BLaER1 treated with 17β-estradiol and CSF1 and Interleukin-3, amounts not matched to agents 10 nM and 100 nM (cell line): Measurements from ENCODE around the gene PSMA1.

Source experiments
- H3K27ac ChIP-seq, 11 experiments: shearing (Covaris generic); formaldehyde crosslinking; 2 replicates each; pipeline ENCODE4 v1.8.1; 2022
- H3K27me3 ChIP-seq, 11 experiments: shearing (Covaris generic); formaldehyde crosslinking; 2 replicates each; pipeline ENCODE4 v1.8.1; 2022
- H3K36me3 ChIP-seq, 11 experiments: shearing (Covaris generic); formaldehyde crosslinking; 2 replicates each; pipeline ENCODE4 v1.8.1; 2022
- H3K4me1 ChIP-seq, 10 experiments: shearing (Covaris generic); formaldehyde crosslinking; 2 replicates each; pipeline ENCODE4 v1.8.1; 2022
- H3K4me2 ChIP-seq, 11 experiments: shearing (Covaris generic); formaldehyde crosslinking; 2 replicates each; pipeline ENCODE4 v1.8.1; 2022
- H3K4me3 ChIP-seq, 10 experiments: shearing (Covaris generic); formaldehyde crosslinking; 2 replicates each; pipeline ENCODE4 v1.8.1; 2022
- H3K9ac ChIP-seq, 11 experiments: shearing (Covaris generic); formaldehyde crosslinking; 2 replicates each; pipeline ENCODE4 v1.8.1; 2022
- H3K9me3 ChIP-seq, 11 experiments: shearing (Covaris generic); formaldehyde crosslinking; replicated peaks in 1 of 11; 2 replicates each; pipeline ENCODE4 v1.8.1; 2022
- H4K20me1 ChIP-seq, 11 experiments: shearing (Covaris generic); formaldehyde crosslinking; 2 replicates each; pipeline ENCODE4 v1.8.1; 2022
- Cebpa-rat ChIP-seq, 11 experiments: shearing (Covaris generic); IDR thresholded peaks; 2 replicates each; pipeline ENCODE4 v1.8.1; 2022

The PSMA1 gene

DNA sequence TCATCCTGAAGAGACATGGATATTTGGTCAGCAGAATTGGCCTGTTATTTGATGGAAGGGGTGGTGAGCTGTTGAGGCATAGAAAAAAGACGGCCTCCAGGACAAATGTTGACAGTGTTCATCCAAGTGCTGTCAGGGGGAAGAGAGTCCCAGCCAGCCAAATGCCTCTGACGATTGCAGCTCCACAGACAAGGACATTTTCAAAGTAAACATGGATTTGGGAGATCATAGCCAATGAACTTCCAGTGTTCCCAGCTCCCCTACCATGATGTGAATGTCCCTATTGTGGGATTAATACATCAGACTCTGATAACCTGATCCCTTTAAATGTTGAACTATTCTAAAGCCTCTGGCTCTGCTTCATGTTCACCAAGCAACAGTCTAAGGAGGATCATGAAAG is 31.2 kb upstream of the PSMA1 start:
- TF ChIP-seq Cebpa-rat (IDR thresholded peaks at IDR 0.05): no peak
- peak overlapping the region; percentile 7 to 99 (median 92); a peak in 17 of 22 replicates for H3K27ac ChIP-seq
- peak overlapping the region in 3 of 11 experiments; percentile 23 to 54 (median 32); a peak in 3 of 22 replicates for H3K4me2 ChIP-seq
- H3K36me3 ChIP-seq: peaks cover 0 to 7% (median 0%) of the 10 kb centered on the region in 11 experiments; a peak in 1 of 22 replicates
- no peaks in the 10 kb centered on the region for H3K27me3 ChIP-seq
- H3K4me1 ChIP-seq: peaks cover 20 to 68% (median 41%) of the 10 kb centered on the region in 10 experiments
- H3K9me3 ChIP-seq: peaks cover 0 to 10% (median 0%) of the 10 kb centered on the region in 11 experiments; a peak in 4 of 22 replicates
- no peak overlapping the region for H3K4me3 ChIP-seq
- H3K9ac ChIP-seq: no peak overlapping the region
- H4K20me1 ChIP-seq: no peaks in the 10 kb centered on the region

DNA sequence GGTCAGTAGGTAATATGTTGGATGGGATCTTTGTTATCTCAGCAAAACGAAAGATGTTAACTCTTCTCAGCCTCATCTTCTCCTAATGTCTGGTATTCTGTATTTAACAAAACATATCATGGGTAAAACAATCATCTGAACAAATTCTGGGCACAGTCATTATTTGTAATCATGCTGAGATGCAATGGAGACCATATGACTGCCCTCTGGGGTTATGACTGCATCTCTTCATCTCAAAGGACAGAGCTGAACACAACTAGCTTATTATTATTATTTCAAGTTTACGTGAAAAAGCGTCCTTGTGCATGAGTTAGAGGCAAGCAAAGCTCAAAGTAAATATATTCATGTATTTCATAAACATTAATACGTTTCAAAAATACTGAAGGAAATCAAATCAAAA is 29.7 kb upstream of the PSMA1 start:
- no peaks in the 10 kb centered on the region for H3K27me3 ChIP-seq
- no peak overlapping the region for H3K4me3 ChIP-seq
- no peak for TF ChIP-seq Cebpa-rat (IDR thresholded peaks at IDR 0.05)
- peaks cover 0 to 7% (median 0%) of the 10 kb centered on the region in 11 experiments; a peak in 1 of 22 replicates for H3K36me3 ChIP-seq
- H3K4me1 ChIP-seq: peaks cover 6 to 70% (median 37%) of the 10 kb centered on the region in 10 experiments; a peak in 19 of 20 replicates
- H3K9me3 ChIP-seq: peaks cover 0 to 15% (median 0%) of the 10 kb centered on the region in 11 experiments; a peak in 5 of 22 replicates
- H3K9ac ChIP-seq: no peak overlapping the region
- no peaks in the 10 kb centered on the region for H4K20me1 ChIP-seq
- peak overlapping the region in 9 of 11 experiments; percentile 5 to 57 (median 23); a peak in 9 of 22 replicates for H3K27ac ChIP-seq
- no peak overlapping the region for H3K4me2 ChIP-seq

DNA sequence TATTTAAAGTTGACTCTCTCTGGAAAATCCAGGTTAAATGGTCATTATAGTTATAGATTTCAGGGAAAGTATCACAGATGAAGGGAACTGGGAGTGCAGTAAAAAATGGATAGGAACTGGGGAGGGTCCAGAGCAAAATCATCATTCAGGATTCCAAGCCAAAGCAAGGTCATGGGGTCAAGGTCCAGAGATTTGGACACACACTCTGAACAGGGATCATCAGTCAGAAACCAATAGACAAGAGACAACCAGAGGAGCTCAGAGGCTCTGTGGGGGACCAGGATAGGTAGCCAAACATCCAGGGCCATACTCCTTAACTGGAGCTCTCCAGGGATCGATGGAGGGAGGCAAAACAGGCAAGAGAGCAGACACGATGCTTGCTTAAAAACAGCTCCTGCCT is 27.3 kb upstream of the PSMA1 start:
- peaks cover 0 to 70% (median 40%) of the 10 kb centered on the region in 10 experiments; a peak in 17 of 20 replicates for H3K4me1 ChIP-seq
- peaks cover 0 to 25% (median 0%) of the 10 kb centered on the region in 11 experiments; a peak in 8 of 22 replicates for H3K9me3 ChIP-seq
- H3K36me3 ChIP-seq: peaks cover 0 to 7% (median 0%) of the 10 kb centered on the region in 11 experiments; a peak in 2 of 22 replicates
- no peak overlapping the region for H3K4me3 ChIP-seq
- H3K9ac ChIP-seq: no peak overlapping the region
- TF ChIP-seq Cebpa-rat (IDR thresholded peaks at IDR 0.05): no peak
- peak overlapping the region in 10 of 11 experiments; percentile 1 to 96 (median 49); a peak in 12 of 22 replicates for H3K27ac ChIP-seq
- H3K27me3 ChIP-seq: no peaks in the 10 kb centered on the region
- H3K4me2 ChIP-seq: no peak overlapping the region
- no peaks in the 10 kb centered on the region for H4K20me1 ChIP-seq

DNA sequence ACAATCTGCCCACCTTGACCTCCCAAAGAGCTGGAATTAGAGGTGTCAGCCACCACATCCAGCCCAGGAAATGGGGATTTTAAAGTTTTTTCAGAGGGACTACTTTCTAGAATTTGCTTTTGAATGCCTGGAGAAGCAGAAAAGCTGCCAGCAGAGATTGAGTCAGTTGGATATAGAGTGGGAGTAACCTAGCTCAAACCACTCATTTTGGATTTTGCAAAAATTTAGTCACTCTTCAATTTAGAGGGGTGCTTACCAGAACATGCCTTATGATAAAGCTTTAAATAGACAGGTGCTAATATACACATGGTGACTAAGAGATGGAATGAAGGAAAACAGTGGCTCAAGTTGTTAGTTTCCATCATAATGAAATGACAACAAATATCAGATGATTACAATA is 26.5 kb upstream of the PSMA1 start:
- no peaks in the 10 kb centered on the region for H3K27me3 ChIP-seq
- H3K4me1 ChIP-seq: peaks cover 0 to 70% (median 43%) of the 10 kb centered on the region in 10 experiments; a peak in 17 of 20 replicates

DNA sequence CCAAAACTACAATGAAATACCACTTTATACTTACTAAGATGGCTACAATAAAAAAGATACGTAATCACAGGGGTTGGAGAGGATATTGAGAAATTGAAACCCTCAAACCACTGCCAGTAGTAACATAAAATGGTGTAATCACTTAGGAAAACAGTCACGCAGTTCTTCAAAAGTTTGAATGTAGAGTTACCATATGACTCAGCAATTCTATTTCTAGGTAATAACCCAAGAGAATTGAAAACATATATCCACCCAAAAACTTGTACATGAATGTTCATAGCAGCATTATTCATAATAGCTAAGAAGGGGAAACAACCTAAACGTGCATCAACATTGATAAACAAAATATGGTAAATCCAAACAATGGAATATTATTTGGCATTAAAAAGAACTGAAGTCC is 24.4 kb upstream of the PSMA1 start:
- H3K9ac ChIP-seq: peak overlapping the region in 4 of 11 experiments; percentile 59 to 78 (median 73); a peak in 9 of 22 replicates
- peak overlapping the region; percentile 75 to 96 (median 86) for H3K27ac ChIP-seq
- peak overlapping the region in 6 of 11 experiments; percentile 48 to 85 (median 80); a peak in 10 of 22 replicates for H3K4me2 ChIP-seq
- peaks cover 0 to 25% (median 0%) of the 10 kb centered on the region in 11 experiments; a peak in 8 of 22 replicates for H3K9me3 ChIP-seq
- H4K20me1 ChIP-seq: no peaks in the 10 kb centered on the region
- TF ChIP-seq Cebpa-rat (IDR thresholded peaks at IDR 0.05): peak in 2 of 11 experiments; percentile 57 to 78; a peak in 5 of 22 replicates
- H3K4me3 ChIP-seq: no peak overlapping the region
- H3K4me1 ChIP-seq: peaks cover 7 to 82% (median 63%) of the 10 kb centered on the region in 10 experiments
- peaks cover 0 to 4% (median 0%) of the 10 kb centered on the region in 11 experiments; a peak in 2 of 22 replicates for H3K36me3 ChIP-seq
- no peaks in the 10 kb centered on the region for H3K27me3 ChIP-seq

More for the DNA sequence above, 26.5 kb upstream of the PSMA1 start:
- Histone ChIP-seq H3K27ac (peak overlapping the region; percentile 75 to 96 (median 86); a peak in 19 of 22 replicates), H3K9ac (no peak overlapping the region; a peak in 2 of 22 replicates), H3K4me3 (no peak overlapping the region), H3K36me3 (peaks cover 0 to 7% (median 0%) of the 10 kb centered on the region in 11 experiments; a peak in 2 of 22 replicates), H3K4me2 (peak overlapping the region in 5 of 11 experiments; percentile 13 to 85 (median 52); a peak in 5 of 22 replicates), H3K9me3 (peaks cover 0 to 25% (median 0%) of the 10 kb centered on the region in 11 experiments; a peak in 8 of 22 replicates), H4K20me1 (no peaks in the 10 kb centered on the region)
- TF ChIP-seq Cebpa-rat (IDR thresholded peaks at IDR 0.05): no peak

DNA sequence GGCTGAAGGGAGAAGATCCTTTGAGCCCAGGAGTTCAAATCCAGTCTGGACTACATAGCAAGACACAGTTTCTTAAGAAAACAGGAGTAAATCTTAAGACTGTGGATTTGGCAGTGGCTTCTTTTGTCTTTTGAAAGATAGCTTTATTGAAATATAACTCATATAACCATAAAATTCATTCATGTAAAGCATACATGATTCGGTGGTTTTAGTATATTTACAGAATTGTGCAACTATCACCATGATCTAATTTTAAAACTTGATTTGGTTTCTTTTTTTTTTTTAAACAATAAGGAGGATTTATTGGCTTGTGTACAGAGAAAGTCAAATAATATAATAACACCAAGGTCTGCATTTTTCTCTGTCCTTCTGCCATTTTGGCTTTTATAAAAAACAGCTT is 23.1 kb upstream of the PSMA1 start:
- peak overlapping the region; percentile 75 to 96 (median 86); a peak in 21 of 22 replicates for H3K27ac ChIP-seq
- H3K4me1 ChIP-seq: peaks cover 7 to 95% (median 76%) of the 10 kb centered on the region in 10 experiments
- peak overlapping the region in 6 of 11 experiments; percentile 11 to 78 (median 50); a peak in 7 of 22 replicates for H3K9ac ChIP-seq
- H3K27me3 ChIP-seq: no peaks in the 10 kb centered on the region
- H3K9me3 ChIP-seq: peaks cover 0 to 25% (median 0%) of the 10 kb centered on the region in 11 experiments; a peak in 8 of 22 replicates
- H3K4me2 ChIP-seq: peak overlapping the region in 9 of 11 experiments; percentile 24 to 85 (median 77); a peak in 16 of 22 replicates
- H4K20me1 ChIP-seq: no peaks in the 10 kb centered on the region
- no peak overlapping the region for H3K4me3 ChIP-seq
- H3K36me3 ChIP-seq: peaks cover 0 to 4% (median 0%) of the 10 kb centered on the region in 11 experiments; a peak in 1 of 22 replicates
- no peak for TF ChIP-seq Cebpa-rat (IDR thresholded peaks at IDR 0.05)

DNA sequence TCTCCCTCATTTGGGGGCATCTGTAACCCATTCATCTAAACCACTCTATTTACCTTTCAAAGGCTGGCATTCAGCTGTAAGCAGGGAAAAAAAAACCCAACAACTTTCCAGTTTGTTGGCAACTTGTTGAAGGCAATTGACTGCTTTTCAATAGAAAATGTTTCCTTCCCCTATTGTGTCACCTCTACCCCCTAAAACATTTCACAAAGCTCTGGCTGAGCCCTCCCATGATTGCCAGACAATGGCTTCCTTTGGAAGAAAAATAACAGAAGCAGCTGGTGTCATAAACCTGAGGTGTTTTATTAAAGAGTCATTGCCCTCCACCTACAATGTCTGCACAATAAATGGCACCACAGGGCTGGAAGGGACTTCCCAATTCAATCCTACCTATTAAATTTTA is 22.1 kb upstream of the PSMA1 start:
- H3K9ac ChIP-seq: peak overlapping the region in 6 of 11 experiments; percentile 36 to 56 (median 45); a peak in 5 of 22 replicates
- H3K27ac ChIP-seq: peak overlapping the region; percentile 54 to 96 (median 86); a peak in 21 of 22 replicates
- H3K36me3 ChIP-seq: peaks cover 0 to 4% (median 0%) of the 10 kb centered on the region in 11 experiments; a peak in 1 of 22 replicates
- no peaks in the 10 kb centered on the region for H3K27me3 ChIP-seq
- peaks cover 0 to 25% (median 0%) of the 10 kb centered on the region in 11 experiments; a peak in 8 of 22 replicates for H3K9me3 ChIP-seq
- peaks cover 7 to 100% (median 85%) of the 10 kb centered on the region in 10 experiments for H3K4me1 ChIP-seq
- H4K20me1 ChIP-seq: no peaks in the 10 kb centered on the region
- TF ChIP-seq Cebpa-rat (IDR thresholded peaks at IDR 0.05): peak in 1 of 11 experiments; percentile 36; a peak in 2 of 22 replicates
- peak overlapping the region in 9 of 11 experiments; percentile 24 to 85 (median 77); a peak in 18 of 22 replicates for H3K4me2 ChIP-seq
- no peak overlapping the region for H3K4me3 ChIP-seq

DNA sequence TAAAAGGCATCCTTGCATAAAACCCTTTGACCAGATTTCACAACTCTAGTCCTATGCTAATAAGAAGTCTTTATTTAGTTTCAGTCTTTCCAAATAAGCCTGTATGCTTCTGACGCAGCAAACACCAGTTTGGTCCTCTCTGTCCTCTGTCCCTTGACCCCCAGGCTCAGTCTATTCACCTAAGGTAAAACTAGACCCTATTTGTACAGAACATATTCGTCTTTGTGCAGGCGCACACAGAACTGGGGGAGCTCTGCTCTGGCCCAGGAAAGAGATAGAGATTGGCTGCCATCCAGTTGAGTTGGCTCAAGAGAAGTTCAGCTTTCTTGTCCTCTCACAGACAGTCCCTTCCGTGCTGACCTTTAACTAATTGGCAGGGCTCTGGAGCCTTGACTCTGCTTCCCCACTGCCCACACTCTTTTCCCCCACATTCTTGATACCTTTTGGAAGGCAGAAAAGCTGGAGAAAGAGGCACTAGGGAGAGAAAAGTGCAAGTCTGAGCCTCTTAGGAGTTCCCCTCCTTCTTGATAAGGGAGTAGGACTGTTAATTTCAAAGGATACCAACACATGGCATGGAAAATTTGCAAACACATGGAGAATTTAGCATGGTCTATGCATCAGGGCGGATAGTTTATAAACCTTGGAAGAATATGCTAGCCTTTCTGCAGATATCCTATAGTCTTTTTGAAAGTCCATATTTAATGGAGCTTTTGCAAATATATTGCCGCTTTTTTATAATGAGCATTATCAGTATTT is 21.2 kb upstream of the PSMA1 start:
- Histone ChIP-seq H4K20me1 (no peaks in the 10 kb centered on the region), H3K9ac (peak overlapping the region in 7 of 11 experiments; percentile 24 to 56 (median 42); a peak in 7 of 22 replicates), H3K27me3 (no peaks in the 10 kb centered on the region), H3K9me3 (peaks cover 0 to 20% (median 0%) of the 10 kb centered on the region in 11 experiments; a peak in 8 of 22 replicates), H3K4me2 (peak overlapping the region in 10 of 11 experiments; percentile 8 to 82 (median 74); a peak in 18 of 22 replicates), H3K4me1 (peaks cover 7 to 100% (median 87%) of the 10 kb centered on the region in 10 experiments), H3K36me3 (peaks cover 0 to 4% (median 0%) of the 10 kb centered on the region in 11 experiments; a peak in 1 of 22 replicates), H3K27ac (peak overlapping the region; percentile 34 to 96 (median 84); a peak in 21 of 22 replicates), H3K4me3 (no peak overlapping the region)
- TF ChIP-seq Cebpa-rat (IDR thresholded peaks at IDR 0.05): no peak
